GM21423 (cell line): ENCODE results near the gene F7.
"Not testable (repeated sequence)": the region's sequence is repeated elsewhere in the genome, so short reads cannot be mapped to it uniquely, and the experiment has no call there.

Experiments
- ATAC-seq: cut with Tn5 transposase; IDR thresholded peaks from one replicate; pipeline ENCODE4 v1.9.1; 2021; ENCODE audit warnings: mild to moderate bottlenecking, moderate library complexity; ENCODE audit not compliant: unreplicated experiment

The F7 gene

DNA sequence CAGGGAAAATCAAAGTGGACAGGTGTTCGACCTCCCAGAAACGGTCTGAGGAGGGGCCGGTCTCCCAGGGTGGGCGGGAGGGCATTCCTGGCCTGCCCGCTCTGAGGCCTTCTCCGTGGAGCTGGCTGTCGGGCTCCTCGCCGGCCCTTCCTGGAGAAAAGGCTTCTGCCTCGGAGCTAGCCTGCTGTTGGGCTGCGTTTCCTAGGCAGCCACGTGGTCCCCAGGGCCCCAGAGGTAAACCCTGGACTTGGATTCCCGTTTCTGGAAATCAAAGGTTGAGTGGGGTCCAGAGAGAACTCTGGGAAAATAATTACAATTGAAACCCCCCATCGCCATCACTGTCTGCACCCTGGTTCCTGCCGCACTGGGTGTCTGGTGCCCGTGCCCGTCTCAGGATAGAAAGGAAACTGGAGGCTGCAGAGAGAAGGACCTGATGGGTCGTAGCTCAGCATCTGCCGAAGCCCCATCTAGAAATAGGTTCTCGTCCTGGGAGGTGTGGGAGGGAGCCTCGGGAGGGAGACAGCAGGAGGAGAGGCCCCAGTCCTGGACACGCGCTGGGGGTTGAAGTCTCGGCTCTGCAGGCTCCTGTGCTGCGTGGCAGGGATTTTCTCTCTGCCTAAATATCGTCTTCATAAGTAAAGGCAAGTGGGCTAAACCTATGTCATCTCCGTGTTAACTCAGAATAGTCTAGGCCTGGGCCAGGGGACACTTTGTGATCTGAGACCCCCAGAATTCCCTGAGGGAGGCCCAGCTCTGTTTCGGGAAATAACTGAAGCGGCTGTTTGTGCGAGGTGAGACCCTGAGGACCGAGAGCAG is 45.2 kb downstream of the F7 start:
- ATAC-seq, result no peak

DNA sequence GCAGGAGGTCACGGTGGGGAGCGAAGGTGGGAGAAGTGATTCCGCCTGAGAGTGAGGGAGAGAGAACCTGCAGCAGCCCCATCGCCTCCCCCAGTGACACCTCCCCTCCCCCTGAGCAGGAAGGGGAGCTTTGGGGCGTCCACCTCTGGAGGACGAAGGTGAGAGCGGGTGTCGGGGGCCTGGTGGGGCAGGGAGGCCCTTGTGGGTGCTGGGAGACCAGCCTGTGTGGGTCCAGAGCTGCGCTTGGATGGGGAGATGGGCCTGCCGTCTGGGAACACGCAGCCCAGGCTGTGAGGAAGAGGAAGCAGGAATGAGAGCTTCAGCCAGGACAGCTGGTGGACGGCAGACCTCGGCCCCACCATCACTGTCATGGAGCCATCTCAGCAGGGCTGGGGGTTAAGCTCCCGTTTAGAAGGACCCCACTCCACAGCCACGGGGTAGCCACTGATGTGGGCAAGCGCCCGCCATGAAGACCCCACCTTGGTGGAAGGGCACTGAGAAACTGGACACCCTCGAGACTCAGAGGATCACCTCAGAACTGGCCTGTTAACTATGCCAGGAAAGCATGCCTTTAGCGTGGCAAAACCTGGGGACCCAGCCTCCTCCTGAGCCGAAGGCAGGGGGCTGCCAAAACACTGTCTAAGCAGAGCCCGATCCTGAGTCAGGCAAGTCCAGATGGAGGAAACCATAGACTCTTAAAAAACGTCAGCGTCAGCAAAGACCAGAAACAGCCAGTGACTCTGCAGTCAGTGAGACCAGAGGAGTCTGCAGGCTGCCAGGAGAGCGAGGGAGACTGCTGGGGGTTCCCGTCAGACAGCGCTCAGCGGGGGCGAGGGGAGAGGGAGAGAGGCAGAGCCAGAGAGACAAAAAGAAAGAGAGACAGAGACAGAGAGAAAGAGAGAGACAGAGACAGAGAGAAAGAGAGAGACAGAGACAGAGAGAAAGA is 46.4 kb downstream of the F7 start:
- ATAC-seq, result no peak

DNA sequence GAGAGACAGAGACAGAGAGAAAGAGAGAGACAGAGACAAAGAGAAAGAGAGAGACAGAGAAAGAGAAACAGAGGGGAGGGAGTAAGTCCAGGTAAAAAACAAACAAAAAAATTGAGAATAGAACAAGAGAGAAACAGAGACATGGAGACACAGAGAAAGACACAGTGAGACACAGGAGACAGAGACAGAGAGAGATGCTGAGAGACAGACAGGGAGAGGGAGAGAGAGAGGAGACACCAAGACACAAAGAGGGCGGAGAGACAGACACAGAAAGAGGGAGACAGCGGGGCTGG is 47.0 kb downstream of the F7 start:
- ATAC-seq, result no peak

DNA sequence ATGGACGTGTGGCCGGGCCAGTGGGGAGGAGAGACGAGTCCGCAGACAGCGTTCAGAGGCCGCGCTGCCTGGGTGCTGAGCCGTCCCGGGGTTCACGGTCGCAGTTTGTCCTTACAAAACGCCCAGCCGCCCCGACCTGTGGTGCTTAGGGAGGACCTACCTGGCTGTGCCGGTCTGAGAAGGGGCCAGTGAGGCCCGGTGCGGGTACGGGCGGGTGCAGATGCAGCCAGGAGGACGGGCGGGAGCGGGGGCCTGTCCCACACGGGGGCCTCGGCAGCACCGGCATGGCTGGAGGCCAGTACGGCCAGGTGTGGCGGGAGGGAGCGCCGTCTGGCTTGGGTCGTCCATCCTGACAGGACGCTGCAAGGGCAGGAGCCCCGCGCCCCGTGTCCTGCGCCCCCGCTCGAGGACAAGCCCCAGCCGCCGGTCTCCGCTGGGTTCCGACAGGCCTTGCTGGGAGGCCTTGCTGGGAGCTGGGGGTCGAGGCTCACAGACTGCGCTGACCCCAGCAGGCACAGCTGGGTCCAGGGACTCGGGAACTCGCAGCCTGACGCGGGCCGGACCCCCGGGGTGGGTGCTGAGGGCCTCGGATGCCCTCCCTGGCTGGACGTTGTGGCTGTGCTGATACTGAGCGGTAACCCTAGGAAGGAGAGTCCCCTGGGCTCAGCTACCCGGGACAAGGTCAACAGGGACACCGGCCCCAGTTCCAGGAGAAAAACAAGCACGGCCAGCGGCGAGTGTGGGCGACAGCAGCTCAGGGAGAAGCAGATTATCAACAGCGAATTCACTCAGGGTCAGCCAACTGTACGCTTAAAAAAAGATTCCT is 47.6 kb downstream of the F7 start:
- ATAC-seq, result peak; percentile 23

DNA sequence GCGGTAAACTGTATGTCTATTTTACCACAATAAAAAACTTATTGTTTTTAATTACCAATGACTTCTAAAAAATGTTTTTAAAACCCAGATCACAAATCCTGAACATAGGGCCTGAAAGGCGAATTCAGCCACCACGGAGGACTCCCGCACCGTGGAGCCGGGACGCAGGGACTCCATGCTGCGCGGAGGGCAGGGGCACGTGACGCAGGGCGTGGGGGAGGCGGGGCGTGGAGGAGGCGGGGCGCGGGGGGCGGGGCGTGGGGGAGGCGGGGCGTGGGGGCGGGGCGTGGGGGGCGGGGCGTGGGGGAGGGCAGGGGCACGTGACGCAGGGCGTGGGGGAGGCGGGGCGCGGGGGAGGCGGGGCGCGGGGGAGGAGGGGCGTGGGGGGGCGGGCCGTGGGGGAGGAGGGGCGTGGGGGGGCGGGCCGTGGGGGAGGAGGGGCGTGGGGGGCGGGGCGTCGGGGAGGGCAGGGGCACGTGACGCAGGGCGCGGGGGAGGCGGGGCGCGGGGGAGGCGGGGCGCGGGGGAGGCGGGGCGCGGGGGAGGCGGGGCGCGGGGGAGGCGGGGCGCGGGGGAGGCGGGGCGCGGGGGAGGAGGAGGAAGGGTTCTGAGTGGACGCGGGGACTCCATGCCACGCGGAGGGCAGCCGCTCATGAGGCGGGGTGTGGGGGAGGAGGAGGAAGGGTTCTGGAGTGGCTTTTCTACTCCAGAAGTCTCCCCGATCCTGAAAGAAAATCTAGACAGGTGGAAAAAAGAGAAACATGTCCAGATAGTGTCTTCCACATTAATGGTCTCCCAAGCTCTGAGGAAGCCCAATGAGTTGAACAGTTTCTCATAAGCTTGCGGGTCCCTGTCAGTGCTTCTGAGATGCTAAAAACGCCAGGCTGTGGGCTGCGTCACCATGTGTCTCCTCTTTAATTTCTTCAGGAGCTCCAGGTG is 48.5 kb downstream of the F7 start:
- peak; percentile 70 for ATAC-seq

DNA sequence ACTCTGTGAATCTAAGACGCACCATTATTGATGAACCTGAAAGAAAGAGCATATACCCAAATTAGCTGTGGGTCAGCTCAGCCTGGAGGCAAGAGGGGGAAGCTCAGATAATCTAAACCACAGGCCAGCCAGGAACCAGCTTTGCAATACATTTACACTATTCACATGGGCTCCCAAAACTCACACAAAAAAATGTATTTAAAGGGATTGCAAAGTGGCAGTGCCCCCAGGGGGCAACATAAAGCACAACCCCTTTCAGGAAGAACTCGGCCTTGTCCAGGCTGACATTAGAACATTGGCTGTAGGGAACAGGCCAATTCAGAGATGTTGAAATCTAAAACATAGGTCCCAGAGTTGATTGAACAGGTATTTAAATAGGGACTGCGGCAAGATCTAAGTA is 49.6 kb downstream of the F7 start:
- ATAC-seq, result no peak

DNA sequence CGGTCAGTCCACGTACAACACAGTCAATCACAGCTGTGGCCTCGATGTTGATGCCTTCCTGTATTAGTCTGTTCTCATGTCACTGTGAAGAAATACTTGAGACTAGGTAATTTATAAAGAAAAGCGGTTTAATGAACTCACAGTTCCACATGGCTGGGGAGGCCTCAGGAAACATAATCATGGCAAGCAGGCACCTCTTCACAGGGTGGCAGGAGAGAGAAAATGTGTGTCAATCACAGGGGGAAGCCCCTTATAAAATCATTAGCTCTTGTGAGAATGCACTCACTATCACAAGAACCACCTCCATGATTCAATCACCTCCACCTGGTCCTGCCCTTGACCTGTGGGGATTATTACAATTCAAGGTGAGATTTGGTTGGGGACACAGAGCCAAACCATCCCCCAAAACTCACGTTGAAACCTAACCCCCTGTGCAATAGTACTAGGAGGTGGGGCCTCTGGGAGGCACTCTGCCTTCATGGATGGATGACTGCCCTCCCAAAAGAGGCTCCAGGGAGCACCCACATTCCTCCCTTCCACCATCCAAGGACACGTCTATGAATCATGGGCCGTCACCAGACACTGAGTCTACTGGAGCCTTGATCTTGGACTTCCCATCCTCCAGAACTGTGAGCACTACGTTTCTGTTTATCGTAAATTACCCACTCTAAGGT is 50.5 kb downstream of the F7 start:
- no peak for ATAC-seq

DNA sequence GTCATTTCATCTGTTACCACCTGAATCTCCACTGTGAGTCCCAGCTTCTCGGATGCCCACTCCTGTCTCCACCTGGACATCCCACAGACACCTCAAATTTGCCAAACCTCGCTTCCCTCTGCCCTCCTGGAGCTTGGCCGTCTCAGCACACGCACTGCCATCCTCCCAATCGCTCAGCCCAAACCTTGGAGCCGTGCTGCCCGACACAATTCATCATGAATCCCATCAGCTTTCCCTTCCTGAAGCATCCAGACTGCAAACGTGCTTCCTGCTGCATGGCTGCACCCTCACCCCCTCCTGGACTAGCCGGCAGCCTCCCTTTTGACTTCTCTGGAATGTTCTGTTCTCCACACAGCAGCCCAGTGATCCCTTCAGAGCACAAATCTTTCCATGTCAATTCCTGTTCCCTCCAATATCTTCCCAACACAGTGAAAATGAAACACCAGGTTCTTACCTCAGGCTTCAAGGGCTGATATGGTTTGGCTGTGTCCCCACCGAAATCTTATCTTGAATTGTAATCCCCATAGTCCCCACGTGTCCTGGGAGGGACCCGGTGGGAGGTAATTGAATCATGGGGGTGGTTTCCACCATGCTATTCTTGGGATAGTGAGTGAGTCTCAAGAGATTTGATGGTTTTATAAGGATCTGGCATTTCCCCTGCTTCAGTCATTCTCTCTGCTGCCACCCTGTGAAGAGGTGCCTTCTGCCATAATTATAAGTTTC is 51.8 kb downstream of the F7 start:
- ATAC-seq, result no peak

DNA sequence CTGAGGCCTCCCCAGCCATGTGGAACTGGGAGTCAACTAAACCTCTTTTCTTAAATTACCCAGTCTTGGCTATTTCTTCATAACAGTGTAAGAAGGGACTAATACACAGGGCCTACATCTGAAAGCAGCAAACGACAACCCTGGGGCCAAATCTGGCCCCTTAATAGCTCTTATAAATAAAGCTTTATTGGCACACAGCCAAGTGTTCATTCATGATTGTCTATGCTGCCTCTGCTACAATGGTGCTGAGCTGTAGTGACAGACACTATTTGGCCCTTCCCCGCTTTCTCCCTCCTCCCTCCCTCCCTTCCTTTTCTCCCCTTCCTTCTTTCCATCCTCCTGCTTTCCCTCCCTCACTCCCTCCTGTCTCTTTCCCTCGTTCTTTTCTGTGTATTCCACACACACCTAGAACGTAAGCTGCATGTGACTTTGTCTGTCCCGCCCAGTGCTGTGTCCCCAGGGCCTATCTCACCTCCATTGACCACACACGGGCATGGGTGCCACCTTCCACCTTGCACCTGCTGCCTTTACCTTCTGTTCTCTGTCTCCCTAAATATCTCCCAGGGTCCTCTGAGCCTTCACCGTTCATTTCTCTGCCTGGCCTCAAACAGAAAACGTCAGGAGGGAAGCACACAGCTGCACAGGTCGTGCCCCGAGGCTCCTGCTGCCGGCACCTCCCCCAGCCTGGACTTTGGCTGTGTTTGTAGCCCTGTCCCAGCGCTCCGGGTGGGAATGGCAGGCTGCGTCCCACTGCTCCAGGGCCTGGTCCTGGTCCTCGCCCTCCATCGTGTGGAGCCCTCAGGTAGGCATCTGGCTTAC is 52.5 kb downstream of the F7 start, which contains the start of gene PROZ:
Gene PROZ, plus strand, starts transcription at position 720 of the 819 bp plus-strand sequence. Its CDS starts 13 bp downstream, at position 733.
- no peak for ATAC-seq

DNA sequence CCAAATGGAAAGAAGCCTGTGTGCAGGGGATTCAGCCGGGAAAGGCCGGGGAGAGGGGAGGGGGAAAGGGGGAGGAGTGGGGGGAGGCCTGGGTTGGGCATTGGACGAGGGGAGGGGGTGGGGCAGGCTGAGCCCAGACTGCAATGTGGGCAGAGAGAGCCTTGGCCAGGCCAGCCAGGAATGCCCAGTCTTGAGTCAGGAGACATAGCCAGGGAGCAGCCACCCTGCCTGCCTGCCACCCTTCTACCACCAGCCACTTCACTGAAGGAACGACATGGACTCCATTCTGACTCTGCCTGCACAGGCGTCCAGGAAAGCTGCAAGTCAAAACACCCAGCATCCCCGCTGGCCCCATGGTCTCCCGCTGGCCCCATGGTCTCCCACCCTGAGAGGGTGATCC is 53.4 kb downstream of the F7 start:
- no peak for ATAC-seq

DNA sequence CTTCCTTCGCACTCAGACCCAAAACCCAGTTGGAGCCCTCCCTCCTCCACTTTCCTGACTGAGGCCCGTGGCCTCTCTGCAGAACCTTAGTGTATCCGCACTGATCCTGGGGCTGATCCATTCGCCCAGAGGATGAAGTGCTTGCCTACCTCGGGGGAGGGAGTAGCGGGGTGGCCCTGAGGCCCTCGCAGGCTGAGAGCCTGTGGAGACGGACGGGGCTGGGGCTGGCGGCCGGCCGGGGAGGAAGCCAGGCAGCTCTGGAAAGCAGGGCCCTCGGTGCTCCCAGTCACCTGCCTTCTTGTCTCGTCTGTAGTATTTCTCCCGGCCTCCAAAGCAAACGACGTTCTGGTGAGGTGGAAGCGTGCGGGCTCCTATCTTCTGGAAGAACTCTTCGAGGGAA is 54.1 kb downstream of the F7 start:
- no peak for ATAC-seq

DNA sequence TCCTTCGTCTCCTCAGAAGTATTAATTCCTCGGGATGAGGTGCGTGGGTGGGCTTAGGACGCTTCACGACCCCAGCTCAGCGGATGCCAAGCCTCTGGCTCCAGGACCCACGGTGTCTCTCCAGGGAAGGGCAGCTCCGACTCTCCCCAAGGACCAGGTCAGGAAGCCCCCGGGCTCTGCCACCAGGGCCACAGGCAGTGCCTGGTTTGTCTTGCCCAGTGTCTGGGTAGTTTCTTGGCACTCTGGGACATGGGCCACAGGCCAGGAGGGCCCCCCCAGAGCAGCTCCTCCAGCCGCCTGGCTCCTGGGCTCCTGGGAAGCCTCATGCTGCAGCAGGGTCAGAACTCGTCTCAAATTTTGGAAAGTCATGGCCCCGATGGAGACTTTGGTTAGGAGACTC is 55.4 kb downstream of the F7 start:
- ATAC-seq, result no peak

DNA sequence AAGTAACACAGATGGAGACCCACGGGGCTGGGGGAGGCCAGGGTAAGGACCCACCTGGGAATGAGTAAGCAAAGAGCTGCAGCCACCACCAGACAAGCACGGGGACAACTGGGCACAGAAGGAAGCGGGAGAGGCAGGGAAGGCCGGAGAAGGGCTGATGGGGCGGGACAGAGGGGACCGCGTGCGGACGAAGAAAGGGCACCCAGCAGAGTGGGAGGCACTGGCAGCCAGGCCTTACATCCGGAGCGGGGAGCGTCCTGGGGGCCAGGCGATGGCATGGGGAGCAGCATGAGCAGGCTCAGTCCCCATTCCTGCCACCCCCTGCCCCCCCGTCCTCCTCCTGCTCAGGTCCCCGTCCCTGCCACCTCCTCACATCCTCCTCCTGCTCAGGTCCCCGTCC is 55.8 kb downstream of the F7 start:
- no peak for ATAC-seq

DNA sequence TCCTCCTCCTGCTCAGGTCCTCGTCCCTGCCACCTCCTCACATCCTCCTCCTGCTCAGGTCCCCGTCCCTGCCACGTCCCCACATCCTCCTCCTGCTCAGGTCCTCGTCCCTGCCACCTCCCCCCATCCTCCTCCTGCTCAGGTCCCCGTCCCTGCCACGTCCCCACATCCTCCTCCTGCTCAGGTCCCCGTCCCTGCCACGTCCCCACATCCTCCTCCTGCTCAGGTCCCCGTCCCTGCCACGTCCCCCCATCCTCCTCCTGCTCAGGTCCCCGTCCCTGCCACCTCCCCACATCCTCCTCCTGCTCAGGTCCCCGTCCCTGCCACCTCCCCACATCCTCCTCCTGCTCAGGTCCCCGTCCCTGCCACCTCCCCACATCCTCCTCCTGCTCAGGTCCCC is 56.4 kb downstream of the F7 start:
- ATAC-seq, result not testable (repeated sequence)

DNA sequence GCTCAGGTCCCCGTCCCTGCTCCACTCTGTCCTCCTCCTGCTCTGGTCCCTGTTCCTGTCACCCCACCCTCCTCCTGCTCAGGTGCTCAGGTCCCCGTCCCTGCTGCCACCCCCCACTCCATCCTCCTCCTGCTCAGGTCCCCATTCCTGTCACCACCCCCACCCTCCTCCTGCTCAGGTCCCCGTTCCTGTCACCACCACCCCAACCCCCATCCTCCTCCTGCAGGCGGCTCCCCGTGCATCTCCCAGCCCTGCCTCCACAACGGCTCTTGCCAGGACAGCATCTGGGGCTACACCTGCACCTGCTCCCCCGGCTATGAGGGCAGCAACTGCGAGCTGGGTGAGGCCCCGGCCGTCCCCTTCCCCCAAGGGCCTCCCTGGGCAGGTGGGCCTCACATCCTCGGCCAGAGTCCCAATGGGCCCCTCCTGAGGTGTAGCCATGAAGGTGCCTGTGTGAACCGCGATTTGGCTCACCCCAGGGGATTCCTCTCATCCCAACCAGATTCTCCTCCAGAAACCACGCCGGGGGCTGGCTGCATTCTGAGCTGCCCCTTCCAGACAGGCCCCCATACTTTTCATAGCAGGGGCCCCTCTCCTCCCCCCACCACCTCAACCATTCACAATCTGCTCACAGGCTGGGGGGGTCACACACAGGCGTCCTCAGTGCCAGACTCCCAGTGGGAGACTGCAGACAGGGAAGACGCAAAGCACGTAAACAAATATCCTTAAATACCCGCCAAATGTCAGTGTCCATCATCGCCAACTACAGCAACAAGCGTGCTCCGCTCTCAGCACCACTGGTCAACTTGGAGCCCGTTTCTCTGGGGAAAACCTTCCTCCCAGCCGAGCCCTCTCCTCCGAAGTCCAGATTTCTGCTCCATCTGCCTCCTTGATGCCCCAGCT is 57.4 kb downstream of the F7 start:
- ATAC-seq, result no peak

DNA sequence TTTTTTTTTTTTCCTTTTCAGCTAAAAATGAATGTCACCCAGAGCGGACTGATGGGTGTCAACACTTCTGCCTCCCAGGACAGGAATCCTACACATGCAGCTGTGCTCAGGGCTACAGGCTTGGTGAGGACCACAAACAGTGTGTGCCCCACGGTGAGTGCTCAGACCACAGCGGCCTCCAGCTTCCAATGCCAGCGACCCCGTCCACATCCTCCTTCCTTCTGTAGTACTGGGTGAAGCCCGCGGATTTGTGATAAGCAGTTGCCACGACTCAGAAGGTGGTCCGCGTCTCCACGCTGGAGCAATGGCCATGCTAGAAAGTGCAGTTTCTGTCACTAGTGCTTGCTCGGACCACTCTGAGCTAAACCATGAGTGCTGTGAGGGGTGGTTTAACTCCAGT is 58.9 kb downstream of the F7 start:
- ATAC-seq, result no peak

DNA sequence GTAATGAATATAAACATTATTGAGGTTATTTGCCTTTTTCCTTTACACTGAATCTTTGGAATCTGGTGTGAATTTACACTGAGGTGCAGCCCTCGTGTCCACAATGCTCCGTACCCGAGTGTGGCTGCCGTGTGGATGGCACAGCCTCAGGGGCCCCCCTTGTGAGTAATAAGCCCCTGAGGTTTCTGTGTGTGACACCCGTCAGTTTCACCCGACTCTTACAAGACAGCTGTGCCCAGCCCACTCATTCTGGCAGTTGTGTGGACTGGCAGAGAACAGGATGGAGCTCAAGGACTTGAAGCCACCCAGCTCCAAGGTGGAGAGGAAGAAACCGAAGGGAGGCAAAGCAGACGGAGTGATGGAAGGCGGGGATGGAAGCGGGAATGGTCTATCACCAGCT is 60.7 kb downstream of the F7 start:
- ATAC-seq, result no peak
